NCI-H2029 treated with DMSO at 0.1 percent for 48 hours (cell line): ENCODE data around the gene CACHD1.
"Not testable (repeated sequence)": the region's sequence is repeated elsewhere in the genome, so short reads cannot be mapped to it uniquely, and the experiment has no call there.

Experiments
- DNase-seq: peaks from one replicate; lab custom pipeline; 2025; lab: John Stamatoyannopoulos, UW

Gene CACHD1

GRCh38 chr1:64497088-64497883, 27.4 kb downstream of the CACHD1 start:
- no peak for DNase-seq

- DNase-seq, result no peak
Observed at GRCh38 chr1:64498325-64498724, 28.4 kb downstream of the CACHD1 start.

GRCh38 chr1:64499011-64499410, 29.1 kb downstream of the CACHD1 start:
- DNase-seq, result no peak

- no peak for DNase-seq
Observed at GRCh38 chr1:64499966-64500365, 30.0 kb downstream of the CACHD1 start.

- DNase-seq, result no peak
Observed at GRCh38 chr1:64502083-64502482, 32.2 kb downstream of the CACHD1 start.

GRCh38 chr1:64502931-64503330, 33.0 kb downstream of the CACHD1 start:
- DNase-seq, result no peak

GRCh38 chr1:64505232-64505943, 35.5 kb downstream of the CACHD1 start:
- no peak for DNase-seq

- peak; percentile 100 for DNase-seq
Observed at GRCh38 chr1:64505944-64506655, 36.2 kb downstream of the CACHD1 start.

GRCh38 chr1:64508629-64509028, 38.7 kb downstream of the CACHD1 start:
- no peak for DNase-seq

- no peak for DNase-seq
Observed at GRCh38 chr1:64511044-64511443, 41.1 kb downstream of the CACHD1 start.

GRCh38 chr1:64512206-64512605, 42.3 kb downstream of the CACHD1 start:
- DNase-seq, result not testable (repeated sequence)

- no peak for DNase-seq
Observed at GRCh38 chr1:64513545-64513944, 43.6 kb downstream of the CACHD1 start.

- no peak for DNase-seq
Observed at GRCh38 chr1:64514197-64514765, 44.4 kb downstream of the CACHD1 start.

- DNase-seq, result no peak
Observed at GRCh38 chr1:64515427-64515826, 45.5 kb downstream of the CACHD1 start.

GRCh38 chr1:64516301-64516700, 46.4 kb downstream of the CACHD1 start:
- DNase-seq, result peak; percentile 35

- DNase-seq, result no peak
Observed at GRCh38 chr1:64516803-64517568, 47.1 kb downstream of the CACHD1 start.

- DNase-seq, result no peak
Observed at GRCh38 chr1:64517640-64518039, 47.7 kb downstream of the CACHD1 start.

GRCh38 chr1:64518692-64519481, 49.0 kb downstream of the CACHD1 start:
- DNase-seq, result no peak

- no peak for DNase-seq
Observed at GRCh38 chr1:64519901-64520300, 50.0 kb downstream of the CACHD1 start.

GRCh38 chr1:64522740-64523139, 52.8 kb downstream of the CACHD1 start:
- DNase-seq, result no peak
